C1 segment of cervical spinal cord (tissue), 14 donors: ENCODE results near the gene HOXA11.

Experiments
- DNase-seq, 14 donors: peaks; one replicate each; lab custom pipeline; 2025; lab: John Stamatoyannopoulos, UW

Gene HOXA11

GRCh38 chr7:27134392-27134791, 50.6 kb downstream of the HOXA11 start:
- no peak for DNase-seq

DNA sequence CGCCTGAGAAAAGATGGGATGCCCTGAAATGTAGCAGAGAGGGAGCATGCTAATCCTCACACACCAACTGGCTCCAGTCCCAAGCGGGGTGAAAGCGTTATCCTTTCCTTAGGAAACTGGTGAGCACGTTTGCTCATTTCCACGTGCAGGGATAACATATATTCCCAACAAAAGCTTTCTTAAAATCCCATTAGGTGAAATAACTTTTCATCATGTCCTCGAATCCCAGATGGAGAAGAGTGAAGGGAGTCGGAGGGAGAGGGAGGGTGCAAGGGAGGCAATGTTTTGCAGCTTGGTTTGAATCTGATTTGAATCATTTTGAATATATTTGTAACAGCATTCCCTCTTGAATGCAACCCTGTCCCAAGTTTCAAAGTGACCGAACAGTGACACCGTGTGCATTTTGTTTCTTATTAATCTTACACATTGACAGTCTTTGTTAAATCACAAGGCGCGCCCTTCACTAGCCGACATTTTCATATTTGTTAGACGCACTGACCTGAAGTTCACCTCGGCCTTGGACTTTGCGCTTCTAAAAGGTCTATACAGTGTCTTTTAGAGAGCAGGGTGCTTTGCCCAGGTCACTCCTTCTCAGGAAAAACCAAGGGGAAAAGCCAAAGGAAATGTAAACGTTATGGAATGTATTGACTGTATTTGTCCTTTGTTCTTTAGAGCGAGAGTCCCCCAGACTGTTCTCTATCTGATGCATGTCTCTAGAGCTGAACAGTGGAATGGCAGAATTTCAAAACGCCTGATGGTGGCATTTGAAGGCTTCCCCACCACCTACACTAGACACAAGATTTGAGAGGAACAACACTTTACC, 51.4 kb downstream of the HOXA11 start:
- no peak for DNase-seq

- no peak for DNase-seq
Measured at GRCh38 chr7:27132978-27133377, 52.1 kb downstream of the HOXA11 start.

DNA sequence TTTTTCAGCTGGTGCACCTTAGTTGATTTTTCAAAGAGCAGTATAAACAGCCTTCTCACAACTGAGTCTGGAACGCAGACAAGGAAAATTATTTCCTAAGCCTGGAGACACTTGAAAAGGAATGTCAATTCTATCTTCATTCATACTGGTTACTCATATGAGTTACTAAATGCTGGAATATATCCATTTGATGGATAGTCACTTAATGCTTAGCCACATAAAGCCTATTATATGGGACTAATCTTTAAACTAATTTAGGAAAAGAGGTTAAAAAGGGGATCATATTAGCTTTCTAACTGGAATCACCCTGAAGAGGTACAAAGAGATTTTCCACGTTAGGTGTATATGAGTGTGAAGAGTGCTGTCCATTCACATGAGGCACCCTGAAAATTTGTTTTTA, 52.8 kb downstream of the HOXA11 start:
- no peak for DNase-seq

- DNase-seq: no peak
Measured at GRCh38 chr7:27131390-27131819, 53.6 kb downstream of the HOXA11 start.
